Amniotic stem cell (primary cell): ENCODE results near the gene CCDC82.

Experiments
- DNase-seq: peaks from one replicate; lab custom pipeline; 2025; lab: John Stamatoyannopoulos, UW

Gene CCDC82

DNA sequence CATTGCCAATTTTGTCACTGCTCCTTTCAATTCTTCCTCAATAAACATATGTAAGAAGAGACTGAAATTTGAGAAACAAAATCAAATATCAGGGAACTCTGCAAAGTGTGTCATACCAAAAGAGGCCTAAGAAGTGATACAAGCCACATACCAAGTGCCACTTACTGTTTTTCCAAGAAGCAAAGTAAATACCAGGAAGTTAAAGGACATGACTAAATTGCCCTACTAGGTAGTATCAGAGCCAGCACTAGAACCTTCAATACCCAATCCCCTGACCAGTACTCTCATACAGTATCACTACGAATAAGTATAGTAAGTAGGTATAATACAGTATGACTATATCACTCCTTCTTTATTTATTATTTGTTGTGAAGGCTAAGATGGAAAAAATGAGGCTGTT is 60.3 kb downstream of the CCDC82 start:
- DNase-seq = no peak

DNA sequence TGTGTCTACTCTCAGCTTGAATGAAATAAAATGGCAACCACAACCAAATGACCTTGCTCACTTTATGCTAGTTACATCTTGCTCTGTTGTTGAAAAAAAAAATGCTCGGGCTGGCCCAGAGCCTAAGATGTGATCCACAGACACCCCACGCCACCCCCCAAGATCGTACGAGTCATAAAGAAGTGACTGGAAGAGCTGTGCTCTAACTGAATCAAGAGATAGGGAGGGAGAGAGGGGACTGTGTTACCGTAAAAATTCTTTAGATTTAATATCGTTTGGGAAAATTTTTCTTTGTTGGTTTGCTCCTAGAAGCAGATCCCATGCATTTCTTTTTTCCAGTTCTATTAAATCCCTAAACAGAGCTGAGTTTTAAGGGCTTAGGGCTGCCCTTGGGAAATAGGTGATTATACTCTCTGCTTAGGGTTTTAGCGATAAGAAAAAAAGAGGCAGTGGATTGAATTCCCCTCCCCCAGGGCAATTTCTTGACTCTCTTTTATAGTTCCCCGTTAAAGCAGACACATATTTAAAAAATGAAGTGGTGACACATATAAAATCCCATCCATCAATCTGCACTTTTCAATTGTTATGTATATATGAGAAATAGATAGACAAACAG is 61.2 kb downstream of the CCDC82 start:
- DNase-seq = no peak

GRCh38 chr11:96326959-96327358 is 62.8 kb downstream of the CCDC82 start:
- no peak for DNase-seq

DNA sequence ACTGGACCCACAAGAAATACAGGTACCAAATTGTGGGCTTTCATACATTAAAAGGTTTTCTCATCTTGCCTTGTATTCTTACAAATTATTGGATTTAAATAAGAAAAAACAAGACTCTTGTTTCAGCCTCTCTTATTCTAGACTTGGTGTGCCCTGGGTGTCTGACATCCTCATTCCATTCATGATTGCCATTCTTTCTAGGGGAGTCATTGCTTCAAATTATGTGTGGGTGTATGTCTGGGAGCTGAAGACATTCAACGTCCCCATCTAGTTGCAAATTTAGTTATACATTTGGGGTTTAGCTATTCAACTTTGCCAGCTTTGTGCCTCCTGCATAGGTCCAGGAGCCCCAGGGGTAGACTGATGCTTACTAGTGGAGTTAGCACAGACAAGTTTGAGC is 64.8 kb downstream of the CCDC82 start:
- no peak for DNase-seq

DNA sequence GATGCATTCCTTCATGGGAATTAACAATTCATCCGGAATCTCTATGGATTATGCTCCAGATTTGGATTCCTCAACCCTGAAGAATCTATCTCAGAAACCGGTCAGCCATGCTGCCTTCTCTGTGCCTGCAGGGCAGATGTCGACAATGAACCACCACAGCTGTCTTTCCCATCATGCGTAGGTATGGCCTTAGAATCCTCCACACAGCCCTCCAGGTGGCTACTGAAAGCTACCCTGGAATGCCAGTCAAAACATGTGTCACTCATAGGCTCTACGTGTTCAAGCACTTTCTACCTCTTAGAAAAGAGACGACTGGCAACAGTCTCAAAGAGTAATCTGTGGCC is 66.1 kb downstream of the CCDC82 start:
- DNase-seq = no peak

GRCh38 chr11:96322775-96323641 is 66.7 kb downstream of the CCDC82 start:
- DNase-seq = no peak

- DNase-seq = no peak
Observed at GRCh38 chr11:96321091-96321490, 68.6 kb downstream of the CCDC82 start.

GRCh38 chr11:96319898-96320656 is 69.6 kb downstream of the CCDC82 start:
- DNase-seq = no peak

DNA sequence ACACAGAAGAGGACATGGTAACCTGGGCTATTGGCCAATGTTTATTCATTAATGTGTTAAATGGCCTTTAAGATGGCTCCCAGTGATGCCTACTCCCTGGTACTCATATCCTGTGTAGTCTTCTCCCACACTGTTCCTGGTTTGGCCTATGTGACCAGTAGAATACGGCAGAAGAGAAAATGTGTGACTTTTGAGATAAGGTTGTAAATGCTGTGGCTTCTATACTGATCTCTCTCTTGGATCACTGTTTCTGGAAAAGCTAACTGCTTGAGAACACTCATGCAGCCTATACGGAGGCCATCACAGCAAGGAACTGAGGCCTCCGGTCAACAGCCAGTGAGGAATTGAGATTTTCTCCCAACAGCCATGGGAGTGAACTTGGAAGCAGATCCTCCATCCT is 70.9 kb downstream of the CCDC82 start:
- no peak for DNase-seq

- DNase-seq = no peak
Observed at GRCh38 chr11:96318399-96318798, 71.3 kb downstream of the CCDC82 start.

- DNase-seq = no peak
Observed at GRCh38 chr11:96317985-96318384, 71.7 kb downstream of the CCDC82 start.

- DNase-seq = no peak
Observed at GRCh38 chr11:96317571-96317970, 72.1 kb downstream of the CCDC82 start.

DNA sequence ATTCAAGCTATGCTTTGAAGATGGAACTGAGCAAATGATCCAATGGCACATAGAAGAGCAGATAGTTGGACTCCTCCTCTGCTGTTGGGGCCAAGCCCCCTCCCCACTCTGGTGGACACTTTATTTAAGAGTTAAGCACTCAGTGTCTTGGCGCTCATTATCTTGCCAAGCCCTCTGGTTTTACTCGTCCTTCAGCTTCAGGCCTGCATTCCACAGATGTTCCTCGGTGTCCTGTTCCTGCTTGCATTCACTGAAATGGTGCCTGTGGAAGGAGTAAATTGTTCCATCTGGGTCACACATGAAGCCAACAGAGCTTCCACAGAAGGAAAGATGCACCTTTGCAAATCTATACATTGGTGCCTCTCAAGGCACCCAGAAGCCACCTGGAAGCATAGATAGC is 72.8 kb downstream of the CCDC82 start:
- DNase-seq = no peak

DNA sequence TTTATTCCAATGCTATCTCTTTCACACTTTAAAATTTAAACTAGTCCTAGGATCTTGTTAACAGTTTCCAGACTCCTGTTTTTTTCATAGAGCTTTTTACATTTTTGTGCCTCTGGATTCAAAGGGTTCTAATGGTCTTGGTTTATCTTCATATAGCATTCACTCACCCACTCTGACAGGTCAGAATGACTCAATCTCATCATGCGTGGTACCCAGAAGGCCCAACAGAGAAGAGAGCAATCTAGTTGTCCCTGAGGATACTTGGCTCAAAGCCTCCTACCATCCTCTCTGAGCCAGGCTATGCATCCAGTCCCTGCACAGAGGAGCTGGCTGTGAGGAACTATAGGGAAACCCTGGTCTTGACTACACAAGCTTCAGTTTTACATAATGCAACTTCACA is 74.2 kb downstream of the CCDC82 start:
- DNase-seq = no peak

- no peak for DNase-seq
Observed at GRCh38 chr11:96314326-96315020, 75.2 kb downstream of the CCDC82 start.

- no peak for DNase-seq
Observed at GRCh38 chr11:96313163-96313562, 76.5 kb downstream of the CCDC82 start.

GRCh38 chr11:96311120-96311568 is 78.6 kb downstream of the CCDC82 start:
- DNase-seq = no peak

- no peak for DNase-seq
Observed at GRCh38 chr11:96310236-96310635, 79.5 kb downstream of the CCDC82 start.

- DNase-seq = no peak
Observed at GRCh38 chr11:96309643-96310017, 80.1 kb downstream of the CCDC82 start.

- DNase-seq = no peak
Observed at GRCh38 chr11:96309016-96309642, 80.6 kb downstream of the CCDC82 start.

DNA sequence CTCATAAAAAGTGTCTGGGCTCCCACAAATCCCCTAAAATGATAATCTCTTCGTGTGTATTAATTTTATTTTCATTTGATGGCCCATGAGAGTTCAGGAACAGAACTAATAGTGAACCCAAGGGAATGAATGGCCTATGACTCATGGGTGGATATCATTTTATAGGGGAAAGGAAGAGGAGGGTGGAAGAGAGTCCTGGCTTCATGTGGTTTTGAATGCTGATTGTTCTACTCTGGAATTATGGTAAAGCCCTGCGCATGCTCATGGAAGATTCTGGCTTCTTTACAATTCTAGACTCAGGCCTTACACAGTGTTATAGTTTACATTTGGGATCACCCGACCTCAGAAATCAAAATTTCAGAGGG is 82.0 kb downstream of the CCDC82 start:
- DNase-seq = peak; percentile 49
